NCI-H146 treated with DMSO at 0.1 percent for 48 hours (cell line): ENCODE data around the gene STX10.

ENCODE experiments used
- DNase-seq: peaks from one replicate; lab custom pipeline; 2025; ENCODE audit not compliant: unreplicated experiment; lab: John Stamatoyannopoulos, UW

Gene STX10

GRCh38 chr19:13121551-13122274, 28.5 kb downstream of the STX10 start:
- DNase-seq: no peak

- no peak for DNase-seq
Measured at GRCh38 chr19:13120817-13121216, 29.4 kb downstream of the STX10 start.

- no peak for DNase-seq
Measured at GRCh38 chr19:13120031-13120430, 30.1 kb downstream of the STX10 start.

GRCh38 chr19:13119627-13120026, 30.5 kb downstream of the STX10 start:
- no peak for DNase-seq

- peak; percentile 61 for DNase-seq
Measured at GRCh38 chr19:13118424-13119193, 31.6 kb downstream of the STX10 start.

GRCh38 chr19:13117772-13118423, 32.3 kb downstream of the STX10 start, which contains the start of gene NACC1:
NACC1 (plus strand) TSS chr19:13118264; CDS start chr19:13135208, 16,944 bp downstream.
- DNase-seq: peak; percentile 93

GRCh38 chr19:13117176-13117771, 32.9 kb downstream of the STX10 start:
- peak; percentile 66 for DNase-seq

GRCh38 chr19:13116282-13117175, 33.6 kb downstream of the STX10 start, which contains the start of gene TRMT1:
TRMT1 (minus strand) TSS chr19:13116740; CDS start chr19:13116399, 341 bp downstream.
- DNase-seq: peak; percentile 95

- DNase-seq: no peak
Measured at GRCh38 chr19:13115936-13116281, 34.3 kb downstream of the STX10 start.

GRCh38 chr19:13112555-13112954, 37.6 kb downstream of the STX10 start:
- no peak for DNase-seq

GRCh38 chr19:13110099-13110610, 40.0 kb downstream of the STX10 start:
- DNase-seq: no peak

GRCh38 chr19:13109361-13110098, 40.6 kb downstream of the STX10 start:
- no peak for DNase-seq

- no peak for DNase-seq
Measured at GRCh38 chr19:13104848-13105711, 45.1 kb downstream of the STX10 start.

GRCh38 chr19:13104360-13104847, 45.8 kb downstream of the STX10 start:
- no peak for DNase-seq

- no peak for DNase-seq
Measured at GRCh38 chr19:13103581-13104359, 46.4 kb downstream of the STX10 start.

GRCh38 chr19:13102666-13103580, 47.3 kb downstream of the STX10 start, which contains the start of gene LYL1:
LYL1 (minus strand) TSS chr19:13102858; CDS start chr19:13101171, 1,687 bp downstream.
- no peak for DNase-seq

GRCh38 chr19:13102416-13102665, 47.8 kb downstream of the STX10 start:
- DNase-seq: no peak
